Neural cell (in vitro differentiated cells): ENCODE results near the gene DPP6. TPM values are rescaled to one million over a fixed set of nuclear protein-coding genes. Genes with fewer than 3 reads are reported as not detected.

Experiments
- H2AFZ ChIP-seq: fragments of 200-600, 300-800 bp; sonication (generic), shearing (Covaris generic); 2 replicates; pipeline ENCODE4 v1.6.0; 2014; ENCODE audit warnings: low read depth, mild to moderate bottlenecking, antibody characterized with exemption, low read length, moderate library complexity
- H3F3A ChIP-seq: fragments of 200-600 bp; shearing (Covaris generic); 2 replicates; pipeline ENCODE4 v1.6.1; 2016; ENCODE audit warnings: mild to moderate bottlenecking, moderate library complexity, mixed read lengths, antibody characterized with exemption, low read length; ENCODE audit not compliant: insufficient read depth, poor library complexity, severe bottlenecking
- H3K27ac ChIP-seq: fragments of 200-600, 300-800 bp; sonication (generic), shearing (Covaris generic); 2 replicates; pipeline ENCODE4 v1.5.1; 2014; ENCODE audit warnings: mild to moderate bottlenecking, low read length, moderate library complexity
- H3K27me3 ChIP-seq: fragments of 300-800, 200-600 bp; sonication (generic), shearing (Covaris generic); 2 replicates; pipeline ENCODE4 v1.6.0; 2014; ENCODE audit warnings: mild to moderate bottlenecking, low read depth, low read length, moderate library complexity; ENCODE audit not compliant: insufficient read depth
- H3K36me3 ChIP-seq: fragments of 300-800, 200-600 bp; sonication (generic), shearing (Covaris generic); 2 replicates; pipeline ENCODE4 v1.5.1; 2014; ENCODE audit warnings: mild to moderate bottlenecking, antibody characterized with exemption, low read length, moderate library complexity; ENCODE audit not compliant: insufficient read depth
- H3K4me2 ChIP-seq: fragments of 300-800, 200-600 bp; sonication (generic), shearing (Covaris generic); 2 replicates; pipeline ENCODE4 v1.6.0; 2014; ENCODE audit warnings: mild to moderate bottlenecking, low read length
- H3K4me3 ChIP-seq: fragments of 300-800, 200-600 bp; sonication (generic), shearing (Covaris generic); 2 replicates; pipeline ENCODE4 v1.5.1; 2014; ENCODE audit warnings: mild to moderate bottlenecking, low read length, moderate library complexity
- H3K79me2 ChIP-seq: fragments of 200-600 bp; shearing (Covaris generic); replicated peaks from 2 replicates; pipeline ENCODE4 v1.6.0; 2014; ENCODE audit warnings: mild to moderate bottlenecking, low read length, moderate library complexity; ENCODE audit not compliant: insufficient read depth
- H3K9ac ChIP-seq: fragments of 300-800, 200-600 bp; sonication (generic), shearing (Covaris generic); 2 replicates; pipeline ENCODE4 v1.6.1; 2016; ENCODE audit warnings: mild to moderate bottlenecking, low read length, mixed read lengths
- H3K9me2 ChIP-seq: fragments of 200-600 bp; shearing (Covaris generic); 2 replicates; pipeline ENCODE4 v1.6.1; 2016; ENCODE audit warnings: mild to moderate bottlenecking, low read length, mixed read lengths; ENCODE audit not compliant: insufficient read depth
- H3K9me3 ChIP-seq: fragments of 200-600, 300-800 bp; sonication (generic), shearing (Covaris generic); 2 replicates; pipeline ENCODE4 v1.6.1; 2016; ENCODE audit warnings: mild to moderate bottlenecking, mixed run types, low read length, moderate library complexity, mixed read lengths
- H4K20me1 ChIP-seq: fragments of 200-600 bp; shearing (Covaris generic); 2 replicates; pipeline ENCODE4 v1.6.1; 2016; ENCODE audit warnings: mild to moderate bottlenecking, mixed run types; ENCODE audit not compliant: insufficient read depth
- EP300 ChIP-seq: fragments of 450-650 bp; conservative IDR thresholded peaks from 2 replicates; pipeline ENCODE4 v1.6.1; 2014; ENCODE audit warnings: antibody characterized with exemption, mild to moderate bottlenecking, moderate library complexity; ENCODE audit not compliant: poor library complexity, severe bottlenecking
- EZH2 ChIP-seq: fragments of 200-600, 300-800 bp; shearing (Covaris generic), sonication (generic); IDR thresholded peaks from 2 replicates; pipeline ENCODE4 v1.6.1; 2014; ENCODE audit warnings: antibody characterized with exemption, low read length, borderline replicate concordance, mild to moderate bottlenecking; ENCODE audit not compliant: insufficient read depth, poor library complexity, severe bottlenecking
- MXI1 ChIP-seq: fragments of 450-650 bp; conservative IDR thresholded peaks from 2 replicates; pipeline ENCODE4 v1.6.1; 2014; ENCODE audit warnings: antibody characterized with exemption, mild to moderate bottlenecking; ENCODE audit not compliant: poor library complexity, severe bottlenecking
- POLR2AphosphoS5 ChIP-seq: IDR thresholded peaks from 2 replicates; pipeline ENCODE4 v1.6.1; 2012
- RAD21 ChIP-seq: fragments of 450-650 bp; conservative IDR thresholded peaks from 2 replicates; pipeline ENCODE4 v1.6.1; 2014; ENCODE audit warnings: antibody characterized with exemption, mild to moderate bottlenecking, moderate library complexity
- SMC3 ChIP-seq: fragments of 450-650 bp; conservative IDR thresholded peaks from 2 replicates; pipeline ENCODE4 v1.6.1; 2014; ENCODE audit warnings: antibody characterized with exemption, mild to moderate bottlenecking, moderate library complexity; ENCODE audit not compliant: poor library complexity
- TAF1 ChIP-seq: IDR thresholded peaks from 2 replicates; pipeline ENCODE4 v1.6.1; 2012; ENCODE audit warnings: low read depth
- polyA plus RNA-seq: library from polyadenylated mRNA; depleted of rRNA; stranded (reverse); fragments of >200 nt; gene quantifications from 2 replicates; pipeline ENCODE4 v1.2.3, GENCODE V29; 2014
- TF ChIP-seq, protein P1 (sequence below): IDR thresholded peaks from 2 replicates; pipeline ENCODE4 v1.6.1; 2012; ENCODE audit warnings: borderline replicate concordance
- TF ChIP-seq, protein P2 (sequence below): fragments of 450-650 bp; IDR thresholded peaks from 2 replicates; pipeline ENCODE4 v1.5.1; 2014; ENCODE audit warnings: antibody characterized with exemption, mild to moderate bottlenecking, moderate library complexity; ENCODE audit not compliant: poor library complexity, severe bottlenecking

The DPP6 gene
- polyA plus RNA-seq, 1 donor from 2014 or later = 20.4 TPM

DNA sequence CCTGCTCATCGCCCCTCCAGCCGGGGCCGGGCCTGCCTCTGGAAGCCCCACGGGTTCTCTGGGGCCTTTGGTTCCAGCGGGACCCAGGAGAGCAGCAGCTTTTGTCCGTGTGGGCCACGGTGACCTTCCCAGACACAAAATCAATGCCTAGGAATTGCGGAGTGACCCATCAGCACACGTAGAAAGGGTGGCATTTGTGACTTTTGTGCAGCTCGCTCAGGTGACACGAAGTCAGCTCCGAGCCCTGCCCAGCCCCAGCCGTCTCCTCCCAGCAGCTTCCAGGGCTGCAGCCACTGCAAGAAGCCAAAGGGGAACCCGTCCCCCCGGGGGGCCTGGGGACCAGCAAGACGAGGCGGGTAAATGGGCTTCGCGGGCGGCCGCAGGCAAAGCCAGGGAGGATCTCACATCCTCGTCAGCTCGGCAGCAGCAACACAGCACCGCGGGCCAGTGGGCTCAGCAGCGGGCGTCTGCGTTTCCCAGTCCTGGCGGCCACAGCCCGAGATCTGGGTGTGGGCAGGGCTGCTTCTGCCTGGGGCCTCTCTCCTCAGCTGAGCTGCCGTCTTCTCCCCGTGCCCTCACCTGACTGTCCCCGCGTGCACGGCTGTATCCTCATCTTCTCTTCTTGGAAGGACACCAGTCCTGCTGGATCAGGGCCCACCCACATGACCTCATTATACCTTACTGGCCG is 862.3 kb downstream of the DPP6 start:
- Histone ChIP-seq H3F3A (no peaks in the 10 kb centered on the region), H3K79me2 (no peaks in the 10 kb centered on the region), H3K27ac (no peak overlapping the region), H4K20me1 (no peaks in the 10 kb centered on the region), H3K9me3 (no peaks in the 10 kb centered on the region), H2AFZ (no peak overlapping the region), H3K27me3 (no peaks in the 10 kb centered on the region), H3K4me2 (no peak overlapping the region), H3K4me3 (no peak overlapping the region), H3K9me2 (no peaks in the 10 kb centered on the region), H3K9ac (no peak overlapping the region), H3K36me3 (no peaks in the 10 kb centered on the region)
- TF ChIP-seq TAF1 (no peak), RAD21 (no peak), EZH2 (no peak), SMC3 (no peak), POLR2AphosphoS5 (no peak), EP300 (no peak), MXI1 (no peak)
- TF ChIP-seq, protein P1, sequence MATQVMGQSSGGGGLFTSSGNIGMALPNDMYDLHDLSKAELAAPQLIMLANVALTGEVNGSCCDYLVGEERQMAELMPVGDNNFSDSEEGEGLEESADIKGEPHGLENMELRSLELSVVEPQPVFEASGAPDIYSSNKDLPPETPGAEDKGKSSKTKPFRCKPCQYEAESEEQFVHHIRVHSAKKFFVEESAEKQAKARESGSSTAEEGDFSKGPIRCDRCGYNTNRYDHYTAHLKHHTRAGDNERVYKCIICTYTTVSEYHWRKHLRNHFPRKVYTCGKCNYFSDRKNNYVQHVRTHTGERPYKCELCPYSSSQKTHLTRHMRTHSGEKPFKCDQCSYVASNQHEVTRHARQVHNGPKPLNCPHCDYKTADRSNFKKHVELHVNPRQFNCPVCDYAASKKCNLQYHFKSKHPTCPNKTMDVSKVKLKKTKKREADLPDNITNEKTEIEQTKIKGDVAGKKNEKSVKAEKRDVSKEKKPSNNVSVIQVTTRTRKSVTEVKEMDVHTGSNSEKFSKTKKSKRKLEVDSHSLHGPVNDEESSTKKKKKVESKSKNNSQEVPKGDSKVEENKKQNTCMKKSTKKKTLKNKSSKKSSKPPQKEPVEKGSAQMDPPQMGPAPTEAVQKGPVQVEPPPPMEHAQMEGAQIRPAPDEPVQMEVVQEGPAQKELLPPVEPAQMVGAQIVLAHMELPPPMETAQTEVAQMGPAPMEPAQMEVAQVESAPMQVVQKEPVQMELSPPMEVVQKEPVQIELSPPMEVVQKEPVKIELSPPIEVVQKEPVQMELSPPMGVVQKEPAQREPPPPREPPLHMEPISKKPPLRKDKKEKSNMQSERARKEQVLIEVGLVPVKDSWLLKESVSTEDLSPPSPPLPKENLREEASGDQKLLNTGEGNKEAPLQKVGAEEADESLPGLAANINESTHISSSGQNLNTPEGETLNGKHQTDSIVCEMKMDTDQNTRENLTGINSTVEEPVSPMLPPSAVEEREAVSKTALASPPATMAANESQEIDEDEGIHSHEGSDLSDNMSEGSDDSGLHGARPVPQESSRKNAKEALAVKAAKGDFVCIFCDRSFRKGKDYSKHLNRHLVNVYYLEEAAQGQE = no peak
- TF ChIP-seq, protein P2, sequence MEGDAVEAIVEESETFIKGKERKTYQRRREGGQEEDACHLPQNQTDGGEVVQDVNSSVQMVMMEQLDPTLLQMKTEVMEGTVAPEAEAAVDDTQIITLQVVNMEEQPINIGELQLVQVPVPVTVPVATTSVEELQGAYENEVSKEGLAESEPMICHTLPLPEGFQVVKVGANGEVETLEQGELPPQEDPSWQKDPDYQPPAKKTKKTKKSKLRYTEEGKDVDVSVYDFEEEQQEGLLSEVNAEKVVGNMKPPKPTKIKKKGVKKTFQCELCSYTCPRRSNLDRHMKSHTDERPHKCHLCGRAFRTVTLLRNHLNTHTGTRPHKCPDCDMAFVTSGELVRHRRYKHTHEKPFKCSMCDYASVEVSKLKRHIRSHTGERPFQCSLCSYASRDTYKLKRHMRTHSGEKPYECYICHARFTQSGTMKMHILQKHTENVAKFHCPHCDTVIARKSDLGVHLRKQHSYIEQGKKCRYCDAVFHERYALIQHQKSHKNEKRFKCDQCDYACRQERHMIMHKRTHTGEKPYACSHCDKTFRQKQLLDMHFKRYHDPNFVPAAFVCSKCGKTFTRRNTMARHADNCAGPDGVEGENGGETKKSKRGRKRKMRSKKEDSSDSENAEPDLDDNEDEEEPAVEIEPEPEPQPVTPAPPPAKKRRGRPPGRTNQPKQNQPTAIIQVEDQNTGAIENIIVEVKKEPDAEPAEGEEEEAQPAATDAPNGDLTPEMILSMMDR = no peak

DNA sequence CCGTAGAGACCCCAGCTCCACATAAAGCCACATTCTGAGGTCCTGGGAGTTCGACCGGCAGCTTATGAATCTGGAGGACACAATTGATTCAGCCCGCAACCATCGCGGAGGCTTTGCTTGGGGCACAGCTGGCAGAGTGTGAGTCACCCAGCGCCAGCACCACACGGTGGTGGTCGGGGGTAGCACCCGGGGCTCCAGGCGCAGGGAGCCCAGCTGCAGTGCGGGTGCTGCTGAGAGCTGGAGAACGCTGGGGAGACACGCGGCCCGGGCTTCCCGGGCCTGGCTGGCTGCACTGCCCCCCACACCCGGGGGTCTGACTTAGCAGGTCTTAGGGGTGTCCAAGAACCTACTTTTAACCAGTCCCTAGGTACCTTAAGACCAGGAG is 862.8 kb downstream of the DPP6 start:
- no peaks in the 10 kb centered on the region for H3F3A ChIP-seq
- H3K4me2 ChIP-seq = no peak overlapping the region
- no peak for TF ChIP-seq EZH2
- TF ChIP-seq EP300 = no peak
- TF ChIP-seq, protein P1 = no peak
- no peak for TF ChIP-seq TAF1
- no peak for TF ChIP-seq SMC3
- TF ChIP-seq, protein P2 = no peak
- no peaks in the 10 kb centered on the region for H3K9me3 ChIP-seq
- no peak overlapping the region for H3K4me3 ChIP-seq
- no peaks in the 10 kb centered on the region for H3K9me2 ChIP-seq
- H3K36me3 ChIP-seq = no peaks in the 10 kb centered on the region
- no peak overlapping the region for H2AFZ ChIP-seq
- no peaks in the 10 kb centered on the region for H3K79me2 ChIP-seq
- no peak overlapping the region for H3K27ac ChIP-seq
- no peaks in the 10 kb centered on the region for H3K27me3 ChIP-seq
- no peaks in the 10 kb centered on the region for H4K20me1 ChIP-seq
- no peak overlapping the region for H3K9ac ChIP-seq
